ENCODE measurements around the gene APMAP. TPM values are rescaled to one million over a fixed set of nuclear protein-coding genes. Genes with fewer than 3 reads are reported as not detected.

APMAP gene
- total and polyA plus RNA-seq, 2 of the 13 experiments (the other 11 are each of a cell fraction or from before 2014, with no cell fraction given), result 168 to 214 TPM

GRCh38 chr20:25021336-25021735 is 28.8 kb upstream of the APMAP start:
- no peak overlapping the region for H3K4me3 ChIP-seq (replicated peaks in 1 of 3; ENCODE audit: insufficient read depth in 1 of 3, low read depth in 2 of 3, low read length in 3 of 3)
- ChIA-PET POLR2A (no interaction called here), CTCF (ENCODE audit: low intra/inter-chr PET ratio, low total read pairs) (no interaction called here)
- WGBS (ENCODE audit: low lambda C conversion rate), result 85% methylated on average over 5 of the region's 6 CpGs
- no peak overlapping the region for H3K4me2 ChIP-seq (ENCODE audit: low read depth, low read length)
- DNase-seq (ENCODE audit: low spot score) (no peak), FAIRE-seq (no peak), ATAC-seq (no peak)
- no peaks in the 10 kb centered on the region for H4K20me1 ChIP-seq (ENCODE audit: insufficient read depth, low read length)
- intact Hi-C loops (cut with micrococcal nuclease; ENCODE audit: unreplicated experiment), result no loop called here
- H3K27ac ChIP-seq (ENCODE audit: extremely low read length, insufficient read depth, low read length), result no peak overlapping the region
- no peaks in the 10 kb centered on the region for H3K79me2 ChIP-seq (ENCODE audit: insufficient read depth, low read length)
- no TSS peak for BruUV-seq (replicated peaks)
- H2AFZ ChIP-seq (ENCODE audit: low read length), result no peak overlapping the region
- H3K9ac ChIP-seq (ENCODE audit: insufficient read depth, low read depth, low read length), result no peak overlapping the region
- no peaks in the 10 kb centered on the region for H3K36me3 ChIP-seq (replicated peaks in 1 of 2; ENCODE audit: control insufficient read depth in 1 of 2, insufficient read depth in 2 of 2, low read length in 2 of 2)
- peaks cover 0 to 2% of the 10 kb centered on the region in 2 experiments; a peak in 1 of 5 replicates for H3K27me3 ChIP-seq (ENCODE audit: control insufficient read depth in 1 of 2, insufficient read depth in 2 of 2, low read length in 2 of 2)
- H3K4me1 ChIP-seq (ENCODE audit: insufficient read depth, low read length), result peaks cover 44% of the 10 kb centered on the region
- H3K9me3 ChIP-seq (ENCODE audit: low read length), result no peaks in the 10 kb centered on the region
- in situ Hi-C loops (cut with HindIII; ENCODE audit: extremely low pct_ligation_motif_present, low pct_unique_long_range_greater_than_20kb), result no loop called here
- no peak for TF ChIP-seq ZNF512 (CRISPR knock-in tag; IDR thresholded peaks at IDR 0.05)
- TF ChIP-seq ZFP91 (CRISPR knock-in tag; IDR thresholded peaks at IDR 0.05; ENCODE audit: borderline replicate concordance), result no peak
- no peak for TF ChIP-seq ZNF10 (CRISPR knock-in tag; IDR thresholded peaks at IDR 0.05; ENCODE audit: borderline replicate concordance, low read depth)
- TF ChIP-seq KLF16 (CRISPR knock-in tag; IDR thresholded peaks at IDR 0.05), result no peak
- TF ChIP-seq, protein P1, sequence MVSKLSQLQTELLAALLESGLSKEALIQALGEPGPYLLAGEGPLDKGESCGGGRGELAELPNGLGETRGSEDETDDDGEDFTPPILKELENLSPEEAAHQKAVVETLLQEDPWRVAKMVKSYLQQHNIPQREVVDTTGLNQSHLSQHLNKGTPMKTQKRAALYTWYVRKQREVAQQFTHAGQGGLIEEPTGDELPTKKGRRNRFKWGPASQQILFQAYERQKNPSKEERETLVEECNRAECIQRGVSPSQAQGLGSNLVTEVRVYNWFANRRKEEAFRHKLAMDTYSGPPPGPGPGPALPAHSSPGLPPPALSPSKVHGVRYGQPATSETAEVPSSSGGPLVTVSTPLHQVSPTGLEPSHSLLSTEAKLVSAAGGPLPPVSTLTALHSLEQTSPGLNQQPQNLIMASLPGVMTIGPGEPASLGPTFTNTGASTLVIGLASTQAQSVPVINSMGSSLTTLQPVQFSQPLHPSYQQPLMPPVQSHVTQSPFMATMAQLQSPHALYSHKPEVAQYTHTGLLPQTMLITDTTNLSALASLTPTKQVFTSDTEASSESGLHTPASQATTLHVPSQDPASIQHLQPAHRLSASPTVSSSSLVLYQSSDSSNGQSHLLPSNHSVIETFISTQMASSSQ (IDR thresholded peaks at IDR 0.05; ENCODE audit: low read depth), result no peak
- TF ChIP-seq, protein P1 (CRISPR knock-in tag; IDR thresholded peaks at IDR 0.05; ENCODE audit: borderline replicate concordance), result no peak
- no peak for TF ChIP-seq PCBP1 (IDR thresholded peaks at IDR 0.05; ENCODE audit: borderline replicate concordance, low read depth, low read length)
- no peak for TF ChIP-seq HNF4G (IDR thresholded peaks at IDR 0.05; ENCODE audit: borderline replicate concordance, low read depth, low read length)
- TF ChIP-seq HNF4G (CRISPR knock-in tag; IDR thresholded peaks at IDR 0.05; ENCODE audit: borderline replicate concordance, low read depth), result no peak
- no peak for TF ChIP-seq ZNF782 (CRISPR knock-in tag; IDR thresholded peaks at IDR 0.05; ENCODE audit: borderline replicate concordance)
- TF ChIP-seq ZNF142 (CRISPR knock-in tag; IDR thresholded peaks at IDR 0.05), result no peak

All from HepG2 (cell line).